HT1080 (cell line): ENCODE results near the gene GARRE1. TPM values are rescaled to one million over a fixed set of nuclear protein-coding genes. Genes with fewer than 3 reads are reported as not detected.

Experiments used
- DNase-seq: peaks from one replicate; pipeline ENCODE4 v3.0.0-alpha.2; 2015; ENCODE audit warnings: low read depth
- total RNA-seq: library from RNA; depleted of rRNA; stranded (reverse); fragments of >200 nt; shearing (Covaris generic); gene quantifications from 2 replicates; pipeline ENCODE4 v1.2.3, GENCODE V29; 2014; rRNA removed

Gene GARRE1
- total RNA-seq, 1 experiment from 2014 or later: 8.1 TPM

DNA sequence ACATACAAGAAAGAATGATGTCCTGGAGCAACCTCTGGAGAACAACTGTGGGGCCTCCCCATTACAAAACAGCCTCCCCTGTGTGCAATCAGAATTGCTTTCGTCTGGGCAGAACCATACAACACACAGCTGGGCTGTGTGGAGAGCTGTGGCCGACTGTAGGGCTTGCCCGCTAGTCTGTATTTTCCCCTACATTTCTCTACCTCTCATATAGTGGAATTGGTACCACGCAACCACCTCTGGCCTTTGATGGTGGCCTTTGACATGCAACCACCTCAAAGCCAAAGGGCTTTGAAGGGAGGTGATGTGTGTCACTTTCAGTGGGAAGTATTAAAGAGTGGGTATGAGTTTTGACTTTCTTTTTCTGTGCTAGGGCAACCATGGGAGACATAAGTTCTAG lies 34.0 kb downstream of the GARRE1 start:
- no peak for DNase-seq

DNA sequence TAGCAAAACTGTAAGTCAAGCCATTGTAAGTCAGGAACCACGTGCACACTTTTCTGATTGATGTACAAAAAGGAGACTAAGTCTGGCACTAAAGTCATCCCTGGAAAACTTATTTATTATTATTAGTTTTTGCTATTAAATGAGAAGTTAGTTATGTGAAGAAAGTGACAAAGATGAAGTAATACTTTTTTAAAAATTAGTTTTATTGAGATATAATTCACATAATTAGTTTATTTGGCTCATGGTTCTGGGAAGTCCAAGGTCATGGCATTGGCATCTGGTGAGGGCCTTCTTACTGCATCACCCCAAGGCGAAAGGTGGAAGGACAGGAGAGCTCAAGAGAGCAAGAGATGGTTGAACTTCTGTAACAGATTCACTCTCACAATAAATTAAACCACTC lies 36.9 kb downstream of the GARRE1 start:
- DNase-seq: no peak

DNA sequence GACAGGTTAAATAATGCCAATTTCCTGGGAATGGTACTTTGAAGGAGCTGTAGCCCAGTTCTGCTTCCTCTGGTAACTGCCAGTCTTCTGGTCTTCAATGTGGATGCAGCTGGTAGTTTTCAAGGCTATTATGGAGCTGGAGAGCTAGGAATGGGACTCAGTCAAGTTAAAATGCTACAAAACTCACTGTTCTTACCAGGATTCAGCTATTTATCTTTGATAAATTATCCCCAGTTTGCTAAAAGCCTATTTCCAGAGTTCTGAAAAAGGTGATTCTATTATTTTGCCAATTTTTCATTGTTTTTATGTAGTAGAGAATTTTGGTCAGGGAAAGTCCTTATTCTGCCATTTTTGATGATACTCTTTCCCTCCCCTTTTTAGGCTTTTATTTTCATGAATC lies 40.7 kb downstream of the GARRE1 start:
- no peak for DNase-seq

DNA sequence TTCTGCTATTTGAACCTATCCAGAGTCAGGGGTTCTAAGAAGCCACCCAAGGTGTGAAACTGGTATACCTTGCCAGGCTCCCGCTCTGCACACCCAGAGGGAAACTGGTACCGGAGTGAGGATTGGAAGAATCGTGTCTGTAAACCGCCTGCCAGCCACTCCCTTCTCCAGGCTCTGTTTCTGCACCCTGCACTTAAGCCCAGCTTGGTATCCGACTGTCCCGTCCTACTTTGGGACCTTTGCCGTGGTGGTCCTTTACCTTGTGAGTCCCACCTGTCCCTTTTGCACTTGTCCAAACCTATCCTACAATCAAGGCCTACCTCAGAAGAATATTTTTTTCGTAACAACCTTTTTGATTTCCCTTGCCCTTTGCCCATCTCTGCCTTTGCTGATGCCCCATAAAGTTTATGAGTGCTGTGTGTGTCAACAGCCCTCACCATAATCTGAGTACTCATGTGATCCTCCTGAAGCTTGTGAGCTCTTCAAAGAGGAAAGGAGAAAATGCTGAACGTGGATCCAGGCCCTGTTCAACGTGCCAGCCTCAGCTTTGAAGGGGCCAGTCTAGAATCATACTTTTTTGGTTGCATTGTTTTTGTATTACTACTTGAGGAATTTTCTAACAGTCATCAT lies 44.7 kb downstream of the GARRE1 start:
- no peak for DNase-seq

DNA sequence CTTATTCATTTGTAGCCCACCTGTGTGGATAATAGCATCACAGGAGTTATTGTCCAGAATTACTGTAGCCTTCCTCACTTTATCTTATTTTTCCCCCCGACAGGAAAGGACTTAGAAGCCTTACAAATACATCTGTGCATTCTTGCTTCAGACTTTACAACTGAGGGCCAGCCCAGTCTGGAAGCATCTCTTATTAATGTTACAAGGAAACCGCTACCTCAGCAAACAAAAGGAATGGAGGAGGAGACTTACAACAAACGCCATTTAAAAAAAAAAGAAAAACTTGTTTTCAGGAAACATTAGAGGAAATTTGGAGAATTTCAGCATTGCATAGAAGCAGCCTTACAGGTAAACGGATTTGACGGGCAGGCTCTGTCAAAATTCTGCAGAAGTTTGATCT lies 45.2 kb downstream of the GARRE1 start:
- DNase-seq: no peak

DNA sequence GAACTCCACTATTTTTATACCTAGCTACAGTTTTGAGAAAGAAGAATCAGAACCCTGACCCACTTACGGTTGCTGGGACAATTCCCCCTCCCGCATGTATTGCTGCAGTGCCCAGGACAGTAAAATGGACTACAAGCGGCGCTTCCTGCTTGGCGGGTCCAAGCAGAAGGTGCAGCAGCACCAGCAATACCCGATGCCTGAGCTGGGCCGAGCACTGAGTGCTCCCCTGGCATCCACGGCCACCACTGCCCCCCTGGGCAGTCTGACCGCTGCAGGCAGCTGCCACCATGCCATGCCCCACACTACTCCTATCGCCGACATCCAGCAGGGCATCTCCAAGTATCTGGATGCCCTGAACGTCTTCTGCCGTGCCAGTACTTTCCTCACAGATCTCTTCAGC lies 46.0 kb downstream of the GARRE1 start:
- DNase-seq: no peak

DNA sequence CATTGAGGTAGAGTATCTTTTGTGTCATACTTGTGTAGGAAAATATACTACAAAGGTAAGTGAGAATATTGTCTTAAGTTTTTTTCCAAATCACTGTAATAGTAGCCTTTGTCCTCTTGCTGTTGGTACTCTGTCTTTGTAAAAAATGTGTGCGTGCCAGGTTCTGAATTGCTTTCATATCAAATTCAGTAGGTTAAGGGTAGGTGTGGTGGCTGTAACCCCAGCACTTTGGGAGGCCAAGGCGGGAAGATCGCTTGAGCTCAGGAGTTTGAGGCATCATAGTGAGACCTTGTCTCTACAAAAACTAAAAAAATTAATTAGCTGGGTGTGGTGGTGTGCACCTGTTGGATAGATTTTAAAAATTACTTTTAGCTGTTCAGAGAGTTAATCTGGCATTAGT lies 46.6 kb downstream of the GARRE1 start:
- DNase-seq: no peak

Other genes with a start within 250 kb of the GARRE1 start
- 60.0 and 137 TPM in 2 replicates for gene LSM14A, start 82.0 kb upstream of the GARRE1 start, total RNA-seq
- 156 and 180 TPM in 2 replicates for gene GPI, start 110.6 kb downstream of the GARRE1 start, total RNA-seq
- gene PDCD2L, start 149.8 kb downstream of the GARRE1 start, total RNA-seq: 54.2 and 54.8 TPM in 2 replicates
- gene UBA2, start 173.8 kb downstream of the GARRE1 start, total RNA-seq: 240 and 271 TPM in 2 replicates
- gene WTIP, start 227.2 kb downstream of the GARRE1 start, total RNA-seq: 15.1 and 15.5 TPM in 2 replicates